ENCODE measurements around the gene XAB2.
"Not testable (repeated sequence)": the region's sequence is repeated elsewhere in the genome, so short reads cannot be mapped to it uniquely, and the experiment has no call there.

The XAB2 gene

DNA sequence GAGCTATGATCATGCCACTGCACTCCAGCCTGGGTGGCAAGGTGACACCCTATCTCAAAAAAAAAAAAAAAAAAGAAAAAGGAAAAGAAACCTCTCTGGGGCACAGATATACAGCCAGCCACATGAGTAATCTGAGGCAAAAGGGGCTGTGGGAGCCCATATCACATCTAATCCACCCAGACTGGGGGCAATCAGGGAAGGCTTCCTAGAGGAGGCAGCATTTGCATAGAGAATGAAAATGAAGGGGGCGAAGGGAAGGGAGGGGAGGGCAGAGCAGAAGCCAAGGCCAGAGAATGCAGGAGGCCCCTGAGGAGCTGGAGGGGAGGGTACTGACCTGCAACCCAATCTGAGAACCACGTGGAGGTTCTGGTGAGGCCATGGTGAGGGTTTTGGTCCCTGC lies 20.8 kb upstream of the XAB2 start:
- Histone ChIP-seq H3K27me3 (ENCODE audit: control insufficient read depth, insufficient read depth, low read length) (peaks cover 7% of the 10 kb centered on the region), H3K9me3 (ENCODE audit: control insufficient read depth, insufficient read depth, low read length) (no peaks in the 10 kb centered on the region), H3K4me3 (ENCODE audit: low read length) (no peak overlapping the region), H3K36me3 (ENCODE audit: control insufficient read depth, insufficient read depth, low read length) (peaks cover 2% of the 10 kb centered on the region; the same call in 1 of the 2 replicates), H3K27ac (ENCODE audit: low read length) (no peak overlapping the region), H3K4me1 (ENCODE audit: control insufficient read depth, insufficient read depth, low read length) (no peaks in the 10 kb centered on the region)
- WGBS (ENCODE audit: insufficient coverage, insufficient read length): no CpG with 5 or more reads among the region's 2 CpGs
- DNase-seq (ENCODE audit: low read depth, low spot score): no peak

DNA sequence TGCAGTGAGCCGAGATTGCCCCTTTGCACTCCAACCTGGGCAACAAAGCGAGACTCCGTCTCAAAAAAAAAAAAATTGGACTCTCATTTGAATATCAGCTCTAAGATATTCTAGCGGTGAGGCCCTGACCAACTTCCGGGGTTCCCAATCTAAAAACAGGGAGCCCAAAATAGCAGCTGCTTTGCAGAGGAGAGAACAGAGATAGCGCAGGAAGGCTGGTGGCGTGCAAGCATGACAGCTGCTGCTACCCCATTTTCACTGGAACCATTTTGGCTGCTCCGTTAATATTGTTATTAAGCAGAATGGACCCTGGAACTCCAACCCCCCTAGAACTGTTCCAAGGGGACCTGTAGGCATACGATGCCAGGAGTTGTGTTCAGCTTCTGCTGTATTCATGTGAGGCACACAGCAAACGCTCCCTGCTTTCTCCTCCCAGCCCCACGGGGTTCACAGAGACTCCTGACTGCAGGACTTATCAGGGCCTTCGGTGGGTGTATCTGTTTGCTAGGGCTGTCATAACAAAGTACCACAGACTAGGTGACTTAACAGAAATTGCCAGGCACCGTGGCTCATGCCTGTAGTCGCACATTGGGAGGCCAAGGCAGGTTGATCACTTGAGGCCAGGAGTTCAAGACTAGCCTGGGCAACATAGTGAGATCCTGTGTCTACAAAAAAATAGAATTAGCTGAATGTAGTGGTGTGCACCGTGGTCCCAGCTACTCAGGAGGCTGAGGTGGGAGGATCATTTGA lies 19.1 kb upstream of the XAB2 start:
- DNase-seq (ENCODE audit: low read depth, low spot score): no peak
- Histone ChIP-seq H3K27ac (ENCODE audit: low read length) (no peak overlapping the region), H3K27me3 (ENCODE audit: control insufficient read depth, insufficient read depth, low read length) (peaks cover 7% of the 10 kb centered on the region), H3K4me3 (ENCODE audit: low read length) (no peak overlapping the region), H3K9me3 (ENCODE audit: control insufficient read depth, insufficient read depth, low read length) (no peaks in the 10 kb centered on the region), H3K4me1 (ENCODE audit: control insufficient read depth, insufficient read depth, low read length) (no peaks in the 10 kb centered on the region), H3K36me3 (ENCODE audit: control insufficient read depth, insufficient read depth, low read length) (peaks cover 2% of the 10 kb centered on the region; the same call in 1 of the 2 replicates)
- WGBS (ENCODE audit: insufficient coverage, insufficient read length): no CpG with 5 or more reads among the region's 15 CpGs

DNA sequence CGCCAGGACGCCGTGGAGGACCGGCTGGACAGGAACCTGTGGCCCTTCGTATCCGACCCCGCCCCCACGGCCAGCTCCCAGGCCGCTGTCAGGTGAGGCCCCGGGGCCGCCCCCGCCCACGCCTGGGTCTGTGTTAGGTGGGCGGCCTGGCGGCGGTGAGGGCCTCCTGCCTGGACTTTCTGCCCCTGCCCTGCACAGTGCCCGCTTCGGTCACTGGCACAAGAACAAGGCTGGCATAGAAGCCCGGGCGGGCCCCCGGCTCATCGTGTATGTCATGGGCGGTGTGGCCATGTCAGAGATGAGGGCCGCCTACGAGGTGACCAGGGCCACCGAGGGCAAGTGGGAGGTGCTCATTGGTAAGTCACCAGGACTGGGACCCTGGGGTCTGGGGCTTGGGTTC lies 17.8 kb upstream of the XAB2 start:
- Histone ChIP-seq H3K4me1 (ENCODE audit: control insufficient read depth, insufficient read depth, low read length) (no peaks in the 10 kb centered on the region), H3K9me3 (ENCODE audit: control insufficient read depth, insufficient read depth, low read length) (no peaks in the 10 kb centered on the region), H3K27me3 (ENCODE audit: control insufficient read depth, insufficient read depth, low read length) (0 out of 2 replicates have a peak, but pooled peaks cover 2% of the 10 kb centered on the region), H3K4me3 (ENCODE audit: low read length) (no peak overlapping the region), H3K36me3 (ENCODE audit: control insufficient read depth, insufficient read depth, low read length) (peaks cover 2% of the 10 kb centered on the region; the same call in 1 of the 2 replicates), H3K27ac (ENCODE audit: low read length) (no peak overlapping the region)
- no CpG with 5 or more reads among the region's 26 CpGs for WGBS (ENCODE audit: insufficient coverage, insufficient read length)
- DNase-seq (ENCODE audit: low read depth, low spot score): no peak

DNA sequence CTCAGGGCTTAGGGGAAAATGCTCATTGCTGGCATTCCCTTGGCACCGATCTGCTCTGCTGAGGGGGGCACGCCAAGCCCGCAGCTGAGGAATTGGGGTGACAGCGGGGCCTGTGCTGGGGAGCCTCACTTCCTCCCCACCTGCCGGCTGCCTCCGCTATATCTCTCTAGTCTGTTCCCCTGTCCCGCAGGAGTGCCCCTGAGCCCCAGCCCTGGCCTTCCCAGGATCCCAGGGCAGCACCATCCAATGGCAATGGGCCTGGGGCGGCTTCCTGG lies 17.0 kb upstream of the XAB2 start:
- Histone ChIP-seq H3K27ac (ENCODE audit: low read length) (no peak overlapping the region), H3K9me3 (ENCODE audit: control insufficient read depth, insufficient read depth, low read length) (no peaks in the 10 kb centered on the region), H3K4me1 (ENCODE audit: control insufficient read depth, insufficient read depth, low read length) (no peaks in the 10 kb centered on the region), H3K27me3 (ENCODE audit: control insufficient read depth, insufficient read depth, low read length) (0 out of 2 replicates have a peak, but pooled peaks cover 2% of the 10 kb centered on the region), H3K36me3 (ENCODE audit: control insufficient read depth, insufficient read depth, low read length) (peaks cover 2% of the 10 kb centered on the region; the same call in 1 of the 2 replicates), H3K4me3 (ENCODE audit: low read length) (no peak overlapping the region)
- no peak for DNase-seq (ENCODE audit: low read depth, low spot score)
- no CpG with 5 or more reads among the region's 8 CpGs for WGBS (ENCODE audit: insufficient coverage, insufficient read length)

DNA sequence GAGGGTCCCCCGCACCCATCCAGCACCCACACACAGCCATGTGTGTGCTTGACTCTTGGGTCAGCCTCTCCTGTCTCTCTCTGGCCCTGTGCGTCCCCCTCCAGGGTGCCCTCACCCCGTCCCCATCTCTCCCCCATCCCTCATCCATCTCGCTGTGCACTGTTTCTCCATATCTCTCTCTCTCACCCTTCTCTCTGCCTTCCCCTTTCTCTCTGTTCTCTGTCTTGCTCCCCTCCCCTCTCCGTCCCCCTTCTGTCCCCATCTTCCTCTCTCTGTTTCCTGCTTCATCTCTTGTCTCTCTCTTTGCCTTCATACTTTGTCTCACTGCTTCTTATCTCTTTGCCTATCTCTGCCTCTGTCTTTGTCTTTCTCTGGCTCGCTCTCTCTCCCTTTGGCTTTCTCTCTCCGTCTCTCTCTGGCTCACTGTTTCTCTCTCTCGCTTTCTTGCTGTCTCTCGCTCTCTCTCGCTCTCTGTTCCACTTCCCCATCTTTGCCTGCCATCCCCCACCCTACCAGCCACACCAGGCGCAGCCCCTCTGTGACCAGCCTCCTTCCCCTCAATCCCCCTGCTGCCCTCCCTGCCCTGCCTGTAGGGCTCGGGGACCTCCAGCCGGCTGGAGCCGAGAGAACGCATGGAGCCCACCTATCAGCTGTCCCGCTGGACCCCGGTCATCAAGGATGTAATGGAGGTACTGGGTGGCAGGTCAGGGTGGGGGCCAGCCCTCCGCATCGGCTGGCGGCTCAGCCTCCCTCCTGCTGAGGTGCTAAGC lies 16.5 kb upstream of the XAB2 start:
- H3K36me3 ChIP-seq (ENCODE audit: control insufficient read depth, insufficient read depth, low read length): peaks cover 2% of the 10 kb centered on the region; the same call in 1 of the 2 replicates
- H3K27me3 ChIP-seq (ENCODE audit: control insufficient read depth, insufficient read depth, low read length): no peaks in the 10 kb centered on the region
- DNase-seq (ENCODE audit: low read depth, low spot score): no peak
- WGBS (ENCODE audit: insufficient coverage, insufficient read length): no CpG with 5 or more reads among the region's 20 CpGs
- no peak overlapping the region for H3K27ac ChIP-seq (ENCODE audit: low read length)
- H3K4me1 ChIP-seq (ENCODE audit: control insufficient read depth, insufficient read depth, low read length): no peaks in the 10 kb centered on the region
- H3K4me3 ChIP-seq (ENCODE audit: low read length): no peak overlapping the region
- H3K9me3 ChIP-seq (ENCODE audit: control insufficient read depth, insufficient read depth, low read length): no peaks in the 10 kb centered on the region

DNA sequence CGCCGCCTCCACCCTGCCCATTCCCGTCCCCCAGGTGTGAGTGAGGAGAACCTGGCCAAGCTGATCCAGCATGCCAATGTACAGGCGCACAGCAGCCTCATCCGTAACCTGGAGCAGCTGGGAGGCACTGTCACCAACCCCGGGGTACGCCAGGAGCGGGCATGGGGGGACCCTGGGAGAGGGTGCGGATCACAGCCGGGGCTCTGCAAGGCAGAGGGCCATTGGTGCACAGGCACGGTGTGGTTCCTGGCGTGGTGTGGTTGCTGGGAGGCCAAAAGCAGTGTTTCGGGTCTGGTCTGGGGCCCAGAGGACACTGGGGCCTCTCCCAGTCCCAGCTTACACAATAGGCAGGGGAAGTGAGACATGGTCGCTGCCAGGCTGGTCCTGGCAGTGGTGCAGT lies 15.8 kb upstream of the XAB2 start:
- no peak for DNase-seq (ENCODE audit: low read depth, low spot score)
- H3K27me3 ChIP-seq (ENCODE audit: control insufficient read depth, insufficient read depth, low read length): no peaks in the 10 kb centered on the region
- peaks cover 2% of the 10 kb centered on the region; the same call in 1 of the 2 replicates for H3K36me3 ChIP-seq (ENCODE audit: control insufficient read depth, insufficient read depth, low read length)
- no CpG with 5 or more reads among the region's 14 CpGs for WGBS (ENCODE audit: insufficient coverage, insufficient read length)
- no peak overlapping the region for H3K4me3 ChIP-seq (ENCODE audit: low read length)
- H3K9me3 ChIP-seq (ENCODE audit: control insufficient read depth, insufficient read depth, low read length): no peaks in the 10 kb centered on the region
- H3K4me1 ChIP-seq (ENCODE audit: control insufficient read depth, insufficient read depth, low read length): no peaks in the 10 kb centered on the region
- no peak overlapping the region for H3K27ac ChIP-seq (ENCODE audit: low read length)

DNA sequence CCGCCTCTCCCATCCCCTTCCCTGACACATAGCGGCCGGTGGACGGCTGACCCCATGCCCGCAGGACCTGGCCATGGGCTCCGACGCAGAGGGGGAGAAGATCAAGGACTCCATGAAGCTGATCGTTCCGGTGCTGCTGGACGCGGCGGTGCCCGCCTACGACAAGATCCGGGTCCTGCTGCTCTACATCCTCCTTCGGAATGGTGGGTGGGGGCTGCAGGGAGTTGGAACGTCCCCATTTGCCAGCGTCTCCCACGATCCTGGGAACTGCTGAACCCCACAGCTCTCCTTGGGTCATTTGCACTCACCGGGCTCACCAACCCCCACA lies 15.2 kb upstream of the XAB2 start:
- H3K27ac ChIP-seq (ENCODE audit: low read length): no peak overlapping the region
- no peaks in the 10 kb centered on the region for H3K4me1 ChIP-seq (ENCODE audit: control insufficient read depth, insufficient read depth, low read length)
- H3K9me3 ChIP-seq (ENCODE audit: control insufficient read depth, insufficient read depth, low read length): no peaks in the 10 kb centered on the region
- WGBS (ENCODE audit: insufficient coverage, insufficient read length): no CpG with 5 or more reads among the region's 20 CpGs
- H3K27me3 ChIP-seq (ENCODE audit: control insufficient read depth, insufficient read depth, low read length): no peaks in the 10 kb centered on the region
- no peak for DNase-seq (ENCODE audit: low read depth, low spot score)
- H3K4me3 ChIP-seq (ENCODE audit: low read length): no peak overlapping the region
- peaks cover 2% of the 10 kb centered on the region; the same call in 1 of the 2 replicates for H3K36me3 ChIP-seq (ENCODE audit: control insufficient read depth, insufficient read depth, low read length)

DNA sequence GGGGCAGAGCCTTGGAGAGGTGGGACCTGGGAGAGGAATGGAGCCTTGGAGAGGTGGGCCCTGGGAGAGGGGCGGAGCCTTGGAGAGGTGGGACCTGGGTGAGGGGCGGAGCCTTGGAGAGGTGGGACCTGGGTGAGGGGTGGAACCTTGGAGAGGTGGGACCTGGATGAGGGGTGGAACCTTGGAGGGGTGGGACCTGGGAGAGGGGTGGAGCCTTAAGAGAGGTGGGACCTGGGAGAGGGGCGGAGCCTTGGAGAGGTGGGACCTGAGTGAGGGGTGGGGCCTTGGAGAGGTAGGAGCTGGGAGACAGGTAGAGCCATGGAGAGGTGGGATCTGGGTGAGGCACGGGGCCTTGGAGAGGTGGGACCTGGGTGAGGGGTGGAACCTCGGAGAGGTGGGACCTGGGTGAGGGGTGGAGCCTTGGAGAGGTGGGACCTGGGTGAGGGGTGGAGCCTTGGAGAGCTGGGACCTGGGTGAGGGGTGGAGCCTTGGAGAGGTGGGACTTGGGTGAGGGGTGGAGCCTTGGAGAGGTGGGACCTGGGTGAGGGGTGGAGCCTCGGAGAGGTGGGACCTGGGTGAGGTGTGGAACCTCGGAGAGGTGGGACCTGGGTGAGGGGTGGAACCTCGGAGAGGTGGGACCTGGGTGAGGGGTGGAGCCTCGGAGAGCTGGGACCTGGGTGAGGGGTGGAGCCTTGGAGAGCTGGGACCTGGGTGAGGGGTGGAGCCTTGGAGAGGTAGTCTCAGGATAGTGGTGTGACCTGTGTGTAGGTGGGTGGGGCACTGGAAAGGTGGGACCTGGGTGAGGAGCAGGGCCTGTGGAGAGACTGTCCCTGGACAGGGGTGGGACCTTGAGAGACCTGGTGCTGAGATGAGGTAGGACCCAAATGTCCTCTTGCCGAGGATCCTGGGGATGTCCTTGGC lies 14.5 kb upstream of the XAB2 start:
- not testable (repeated sequence) for H3K9me3 ChIP-seq (ENCODE audit: control insufficient read depth, insufficient read depth, low read length); H3K4me3 ChIP-seq (ENCODE audit: low read length); H3K27ac ChIP-seq (ENCODE audit: low read length); DNase-seq (ENCODE audit: low read depth, low spot score); H3K36me3 ChIP-seq (ENCODE audit: control insufficient read depth, insufficient read depth, low read length); H3K27me3 ChIP-seq (ENCODE audit: control insufficient read depth, insufficient read depth, low read length); H3K4me1 ChIP-seq (ENCODE audit: control insufficient read depth, insufficient read depth, low read length)
- no CpG with 5 or more reads among the region's 10 CpGs for WGBS (ENCODE audit: insufficient coverage, insufficient read length)

DNA sequence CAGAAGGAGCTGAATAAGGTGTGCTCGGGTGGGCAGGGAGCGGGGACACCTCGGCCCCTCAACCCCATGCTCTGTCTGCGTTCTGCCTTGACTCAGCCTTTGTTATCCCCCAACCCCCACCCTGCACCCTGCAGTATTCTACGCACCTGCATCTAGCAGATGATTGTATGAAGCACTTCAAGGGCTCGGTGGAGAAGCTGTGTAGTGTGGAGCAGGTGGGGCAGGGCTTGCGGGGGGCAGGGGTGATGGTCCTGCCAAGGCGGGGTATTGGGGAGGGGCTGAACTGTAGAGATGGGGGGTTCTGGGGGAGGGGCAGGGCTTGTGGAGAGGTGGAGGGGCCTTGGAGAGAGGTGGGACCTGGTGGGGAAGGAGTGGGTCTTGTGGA lies 13.7 kb upstream of the XAB2 start:
- Histone ChIP-seq H3K36me3 (ENCODE audit: control insufficient read depth, insufficient read depth, low read length) (peaks cover 2% of the 10 kb centered on the region; the same call in 1 of the 2 replicates), H3K4me3 (ENCODE audit: low read length) (no peak overlapping the region), H3K27ac (ENCODE audit: low read length) (no peak overlapping the region), H3K27me3 (ENCODE audit: control insufficient read depth, insufficient read depth, low read length) (no peaks in the 10 kb centered on the region), H3K4me1 (ENCODE audit: control insufficient read depth, insufficient read depth, low read length) (no peaks in the 10 kb centered on the region), H3K9me3 (ENCODE audit: control insufficient read depth, insufficient read depth, low read length) (no peaks in the 10 kb centered on the region)
- DNase-seq (ENCODE audit: low read depth, low spot score): no peak
- no CpG with 5 or more reads among the region's 8 CpGs for WGBS (ENCODE audit: insufficient coverage, insufficient read length)

DNA sequence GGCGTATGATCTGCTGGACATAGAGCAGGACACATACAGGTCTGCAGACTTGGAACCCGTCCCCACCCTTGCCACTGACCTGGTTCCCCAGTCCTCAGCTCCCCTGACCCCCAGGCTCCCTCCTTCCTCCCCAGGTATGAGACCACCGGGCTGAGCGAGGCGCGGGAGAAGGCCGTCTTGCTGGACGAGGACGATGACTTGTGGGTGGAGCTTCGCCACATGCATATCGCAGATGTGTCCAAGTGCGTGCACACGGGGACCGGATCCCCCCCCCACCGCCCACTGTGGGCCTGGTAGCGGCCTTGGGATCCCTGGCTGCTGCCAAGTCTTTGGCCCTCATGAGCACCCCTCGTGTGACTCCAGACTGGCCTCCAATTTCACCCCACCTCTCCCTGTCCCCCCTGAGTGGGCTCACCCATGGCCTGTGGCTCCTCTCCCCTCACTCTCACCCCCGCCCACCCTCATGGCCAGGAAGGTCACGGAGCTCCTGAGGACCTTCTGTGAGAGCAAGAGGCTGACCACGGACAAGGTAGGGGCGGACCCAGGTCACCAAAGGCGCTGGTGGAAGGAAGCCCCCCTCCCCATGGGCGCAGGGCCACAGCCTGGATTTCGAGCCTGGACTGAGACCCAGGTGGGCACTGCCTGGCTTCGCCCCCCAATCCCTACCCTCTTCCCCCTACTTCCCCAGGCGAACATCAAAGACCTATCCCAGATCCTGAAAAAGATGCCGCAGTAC lies 13.1 kb upstream of the XAB2 start:
- H3K27me3 ChIP-seq (ENCODE audit: control insufficient read depth, insufficient read depth, low read length): no peaks in the 10 kb centered on the region
- H3K4me3 ChIP-seq (ENCODE audit: low read length): no peak overlapping the region
- no peaks in the 10 kb centered on the region for H3K4me1 ChIP-seq (ENCODE audit: control insufficient read depth, insufficient read depth, low read length)
- DNase-seq (ENCODE audit: low read depth, low spot score): no peak
- no peaks in the 10 kb centered on the region for H3K9me3 ChIP-seq (ENCODE audit: control insufficient read depth, insufficient read depth, low read length)
- no CpG with 5 or more reads among the region's 27 CpGs for WGBS (ENCODE audit: insufficient coverage, insufficient read length)
- peaks cover 2% of the 10 kb centered on the region; the same call in 1 of the 2 replicates for H3K36me3 ChIP-seq (ENCODE audit: control insufficient read depth, insufficient read depth, low read length)
- H3K27ac ChIP-seq (ENCODE audit: low read length): no peak overlapping the region
